Natural killer cell (primary cell): ENCODE data around the gene GIGYF2. TPM values are rescaled to one million over a fixed set of nuclear protein-coding genes. Genes with fewer than 3 reads are reported as not detected.

ENCODE experiments used
- ATAC-seq, 3 donors: fragments of 150-1000 bp in 2 of 3; fragments of 200-7000 bp in 1 of 3; cut with Tn5 transposase; 1 replicate in 1 of 3; 2 replicates in 2 of 3; pipeline ENCODE4 v1.10.0; 2021; ENCODE audit warnings: mild to moderate bottlenecking in 2 of 3, moderate library complexity in 2 of 3
- DNase-seq, 2 donors: peaks; one replicate each; pipeline versions ENCODE4 v3.0.0 to v3.0.0-alpha.2; 2013 to 2021; ENCODE audit warnings: mixed read lengths in 1 of 2
- H3K27ac ChIP-seq: one replicate; pipeline ENCODE4 v1.5.1; 2013; ENCODE audit warnings: mild to moderate bottlenecking, low read length
- H3K27me3 ChIP-seq: one replicate; pipeline ENCODE4 v1.6.1; 2013; ENCODE audit warnings: low read length; ENCODE audit not compliant: control insufficient read depth, insufficient read depth
- H3K36me3 ChIP-seq: one replicate; pipeline ENCODE4 v1.6.1; 2013; ENCODE audit warnings: low read length; ENCODE audit not compliant: control insufficient read depth, insufficient read depth
- H3K4me1 ChIP-seq: one replicate; pipeline ENCODE4 v1.6.1; 2013; ENCODE audit warnings: low read length; ENCODE audit not compliant: control insufficient read depth, insufficient read depth
- H3K4me3 ChIP-seq: one replicate; pipeline ENCODE4 v1.5.1; 2013; ENCODE audit warnings: low read length
- H3K9me3 ChIP-seq: one replicate; pipeline ENCODE4 v1.6.1; 2013; ENCODE audit warnings: low read length; ENCODE audit not compliant: control insufficient read depth, insufficient read depth
- H3K27ac Mint-ChIP-seq, 2 donors: one replicate each; pipeline ENCODE4 v1.8.0; 2022; ENCODE audit warnings: mild to moderate bottlenecking in 2 of 2, mixed read lengths in 2 of 2, moderate library complexity in 1 of 2
- H3K27me3 Mint-ChIP-seq, 2 donors: one replicate each; pipeline ENCODE4 v1.8.0; 2022; ENCODE audit warnings: low read depth in 2 of 2, mixed read lengths in 2 of 2
- H3K36me3 Mint-ChIP-seq: one replicate; pipeline ENCODE4 v1.8.0; 2022; ENCODE audit warnings: mixed read lengths
- H3K4me1 Mint-ChIP-seq, 2 donors: one replicate each; pipeline ENCODE4 v1.8.0; 2022; ENCODE audit warnings: mixed read lengths in 2 of 2
- H3K4me3 Mint-ChIP-seq: one replicate; pipeline ENCODE4 v1.8.0; 2022; ENCODE audit warnings: mild to moderate bottlenecking, moderate library complexity, mixed read lengths
- H3K9me3 Mint-ChIP-seq, 2 donors: one replicate each; pipeline ENCODE4 v1.8.0; 2022; ENCODE audit warnings: mixed read lengths in 2 of 2
- WGBS: methylation state at CpG from one replicate; pipeline ENCODE4 v1.1.7; 2013; ENCODE audit warnings: missing lambda C conversion rate; ENCODE audit not compliant: insufficient coverage; 5-methylcytosine and 5-hydroxymethylcytosine counted together
- intact Hi-C: fragments of 100-400 bp; cut with micrococcal nuclease; formaldehyde crosslinking; loops from one replicate; pipeline ENCODE4 v1.14.2; 2022
- total RNA-seq, 4 donors: library from RNA; stranded (reverse); fragments of 120-200 nt in 1 of 4; gene quantifications; one replicate each; pipeline versions ENCODE4 v1.2.3 to v1.2.4, GENCODE V29; 2013 to 2022
- TF ChIP-seq, protein P1 (sequence below): fragments of 200-600 bp; IDR thresholded peaks from one replicate; pipeline ENCODE4 v1.8.0; 2022; ENCODE audit warnings: antibody characterized with exemption

GIGYF2 gene
- total RNA-seq, 3 donors from 2014 or later (not counting 1 experiment from before 2014, with no cell fraction given), result 73.6 to 85.3 (median 80.1) TPM

DNA sequence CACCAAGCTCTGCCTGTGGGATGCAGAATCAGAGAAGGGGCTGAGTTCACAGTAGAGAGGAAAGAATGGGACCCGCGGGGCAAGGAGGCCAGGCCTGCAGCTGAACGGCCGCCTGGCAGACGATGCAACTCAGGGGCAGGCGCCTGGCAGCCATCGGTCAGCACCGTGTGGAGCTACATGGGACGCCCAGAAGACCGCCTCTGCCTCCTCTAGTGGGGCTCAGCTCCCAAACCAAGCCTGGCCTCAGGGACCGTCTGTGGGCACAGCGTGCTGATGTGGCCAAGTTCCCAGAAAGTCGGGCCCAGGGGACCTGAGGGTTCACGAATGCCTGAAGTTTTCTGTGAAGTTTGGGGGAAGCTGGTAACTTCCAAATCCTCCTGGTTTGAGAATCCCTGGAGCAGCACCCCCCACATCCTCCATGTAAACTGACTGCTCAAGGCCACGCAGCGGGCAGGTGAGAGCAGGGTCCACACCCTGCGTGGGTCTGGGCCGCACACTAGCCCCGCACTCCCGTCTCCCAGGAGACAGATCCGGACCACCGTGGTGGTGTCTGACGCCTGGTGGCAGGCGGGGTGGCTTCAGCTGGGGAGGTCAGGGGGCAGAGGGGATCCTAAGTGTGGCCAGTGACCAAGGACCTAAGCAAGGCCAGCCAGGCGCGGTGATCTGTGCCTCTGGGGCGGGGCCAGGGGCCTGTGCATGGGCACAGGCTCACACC is 187.6 kb downstream of the GIGYF2 start:
- Mint-ChIP-seq H3K27me3 (no peaks in the 10 kb centered on the region), H3K36me3 (no peaks in the 10 kb centered on the region), H3K4me1 (no peaks in the 10 kb centered on the region), H3K4me3 (no peak overlapping the region), H3K27ac (no peak overlapping the region), H3K9me3 (no peaks in the 10 kb centered on the region)
- TF ChIP-seq, protein P1, sequence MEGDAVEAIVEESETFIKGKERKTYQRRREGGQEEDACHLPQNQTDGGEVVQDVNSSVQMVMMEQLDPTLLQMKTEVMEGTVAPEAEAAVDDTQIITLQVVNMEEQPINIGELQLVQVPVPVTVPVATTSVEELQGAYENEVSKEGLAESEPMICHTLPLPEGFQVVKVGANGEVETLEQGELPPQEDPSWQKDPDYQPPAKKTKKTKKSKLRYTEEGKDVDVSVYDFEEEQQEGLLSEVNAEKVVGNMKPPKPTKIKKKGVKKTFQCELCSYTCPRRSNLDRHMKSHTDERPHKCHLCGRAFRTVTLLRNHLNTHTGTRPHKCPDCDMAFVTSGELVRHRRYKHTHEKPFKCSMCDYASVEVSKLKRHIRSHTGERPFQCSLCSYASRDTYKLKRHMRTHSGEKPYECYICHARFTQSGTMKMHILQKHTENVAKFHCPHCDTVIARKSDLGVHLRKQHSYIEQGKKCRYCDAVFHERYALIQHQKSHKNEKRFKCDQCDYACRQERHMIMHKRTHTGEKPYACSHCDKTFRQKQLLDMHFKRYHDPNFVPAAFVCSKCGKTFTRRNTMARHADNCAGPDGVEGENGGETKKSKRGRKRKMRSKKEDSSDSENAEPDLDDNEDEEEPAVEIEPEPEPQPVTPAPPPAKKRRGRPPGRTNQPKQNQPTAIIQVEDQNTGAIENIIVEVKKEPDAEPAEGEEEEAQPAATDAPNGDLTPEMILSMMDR, result no peak
- 94% methylated on average over 26 of the region's 27 CpGs for WGBS
- Histone ChIP-seq H3K9me3 (no peaks in the 10 kb centered on the region), H3K36me3 (no peaks in the 10 kb centered on the region), H3K4me1 (no peaks in the 10 kb centered on the region), H3K27ac (no peak overlapping the region), H3K27me3 (no peaks in the 10 kb centered on the region), H3K4me3 (no peak overlapping the region)
- no peak for ATAC-seq
- DNase-seq, result no peak
- intact Hi-C loops, result no loop called here

DNA sequence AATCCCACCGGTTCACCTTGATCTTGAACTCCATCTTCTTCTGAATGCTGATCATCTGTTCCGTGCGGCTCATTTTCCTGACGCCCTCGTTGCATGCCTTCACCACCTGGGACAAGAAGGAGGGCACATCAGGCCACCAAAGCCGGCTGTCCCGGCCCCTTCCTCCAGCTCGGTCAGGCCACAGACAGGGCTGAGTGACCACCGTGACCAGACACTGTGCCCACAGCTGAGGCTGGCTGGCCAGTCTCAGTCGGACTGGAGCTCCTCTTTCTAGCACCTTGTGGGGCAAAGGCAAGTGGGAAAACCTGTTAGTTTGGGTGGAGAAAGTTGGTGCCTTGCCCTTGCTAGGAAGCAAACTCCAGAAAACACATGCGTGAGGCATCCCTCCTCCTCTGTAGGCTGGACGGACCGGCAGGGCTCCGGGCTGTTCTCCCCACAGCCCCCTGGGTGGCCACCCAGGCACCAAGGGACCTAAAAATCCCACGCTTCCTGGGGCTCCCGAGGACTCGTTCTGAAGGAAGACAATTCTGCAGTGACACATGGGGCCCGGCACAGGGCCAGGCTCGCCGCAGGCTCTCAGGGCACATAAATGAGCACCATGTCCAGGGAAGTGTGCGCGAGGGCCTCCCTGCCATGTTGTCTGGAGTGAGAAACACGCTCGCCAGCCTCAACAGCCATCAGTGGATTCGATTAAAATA is 188.3 kb downstream of the GIGYF2 start:
- ATAC-seq (no peak), DNase-seq (no peak)
- Histone ChIP-seq H3K36me3 (no peaks in the 10 kb centered on the region), H3K27me3 (no peaks in the 10 kb centered on the region), H3K9me3 (no peaks in the 10 kb centered on the region), H3K4me1 (no peaks in the 10 kb centered on the region), H3K4me3 (no peak overlapping the region), H3K27ac (no peak overlapping the region)
- WGBS, result 90% methylated on average over 25 of the region's 25 CpGs
- intact Hi-C loops, result no loop called here
- Mint-ChIP-seq H3K4me1 (no peaks in the 10 kb centered on the region), H3K9me3 (no peaks in the 10 kb centered on the region), H3K4me3 (no peak overlapping the region), H3K27me3 (no peaks in the 10 kb centered on the region), H3K36me3 (no peaks in the 10 kb centered on the region), H3K27ac (no peak overlapping the region)
- TF ChIP-seq, protein P1, result no peak

DNA sequence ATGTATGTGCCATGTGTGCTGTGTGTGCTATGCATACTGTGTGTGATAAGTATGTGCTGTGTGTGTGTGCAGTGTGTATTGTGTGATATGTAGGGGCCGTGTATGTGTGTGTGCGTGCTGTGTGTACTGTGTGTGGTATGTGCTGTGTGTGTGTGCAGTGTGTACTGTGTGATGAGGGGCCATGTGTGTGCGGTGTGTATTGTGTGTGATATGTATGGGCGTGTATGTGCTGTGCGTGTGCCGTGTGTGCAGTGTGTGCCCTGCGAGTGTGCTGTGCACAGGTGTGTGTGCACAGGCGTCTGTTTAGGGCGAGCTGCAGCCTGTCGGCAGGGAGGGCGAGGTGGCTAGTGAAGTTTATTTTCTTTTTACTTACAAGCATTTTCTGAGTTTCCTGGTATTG is 189.0 kb downstream of the GIGYF2 start:
- H3K27ac Mint-ChIP-seq, result no peak overlapping the region
- 88% methylated on average over 9 of the region's 11 CpGs for WGBS
- ATAC-seq (no peak), DNase-seq (no peak)
- peaks cover 0 to 4% of the 10 kb centered on the region in 2 donors for H3K4me1 Mint-ChIP-seq
- TF ChIP-seq, protein P1, result no peak
- H3K9me3 Mint-ChIP-seq, result no peaks in the 10 kb centered on the region
- Histone ChIP-seq H3K36me3 (no peaks in the 10 kb centered on the region), H3K4me1 (no peaks in the 10 kb centered on the region), H3K4me3 (no peak overlapping the region), H3K27me3 (no peaks in the 10 kb centered on the region), H3K27ac (no peak overlapping the region), H3K9me3 (no peaks in the 10 kb centered on the region)
- intact Hi-C loops, result no loop called here
- peaks cover 0 to 3% of the 10 kb centered on the region in 2 donors for H3K27me3 Mint-ChIP-seq
- H3K36me3 Mint-ChIP-seq, result no peaks in the 10 kb centered on the region
- H3K4me3 Mint-ChIP-seq, result no peak overlapping the region
